Ramos (cell line): ENCODE measurements around the gene RNF182.
"Not testable (repeated sequence)": the region's sequence is repeated elsewhere in the genome, so short reads cannot be mapped to it uniquely, and the experiment has no call there.

ENCODE experiments used
- in situ Hi-C: fragments of 300-500 bp; cut with MboI; formaldehyde crosslinking; loops from one replicate; pipeline ENCODE4 v1.14.3; 2022; ENCODE audit warnings: low sequenced_read_pairs; ENCODE audit not compliant: unreplicated experiment

Gene RNF182, protein sequence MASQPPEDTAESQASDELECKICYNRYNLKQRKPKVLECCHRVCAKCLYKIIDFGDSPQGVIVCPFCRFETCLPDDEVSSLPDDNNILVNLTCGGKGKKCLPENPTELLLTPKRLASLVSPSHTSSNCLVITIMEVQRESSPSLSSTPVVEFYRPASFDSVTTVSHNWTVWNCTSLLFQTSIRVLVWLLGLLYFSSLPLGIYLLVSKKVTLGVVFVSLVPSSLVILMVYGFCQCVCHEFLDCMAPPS

DNA sequence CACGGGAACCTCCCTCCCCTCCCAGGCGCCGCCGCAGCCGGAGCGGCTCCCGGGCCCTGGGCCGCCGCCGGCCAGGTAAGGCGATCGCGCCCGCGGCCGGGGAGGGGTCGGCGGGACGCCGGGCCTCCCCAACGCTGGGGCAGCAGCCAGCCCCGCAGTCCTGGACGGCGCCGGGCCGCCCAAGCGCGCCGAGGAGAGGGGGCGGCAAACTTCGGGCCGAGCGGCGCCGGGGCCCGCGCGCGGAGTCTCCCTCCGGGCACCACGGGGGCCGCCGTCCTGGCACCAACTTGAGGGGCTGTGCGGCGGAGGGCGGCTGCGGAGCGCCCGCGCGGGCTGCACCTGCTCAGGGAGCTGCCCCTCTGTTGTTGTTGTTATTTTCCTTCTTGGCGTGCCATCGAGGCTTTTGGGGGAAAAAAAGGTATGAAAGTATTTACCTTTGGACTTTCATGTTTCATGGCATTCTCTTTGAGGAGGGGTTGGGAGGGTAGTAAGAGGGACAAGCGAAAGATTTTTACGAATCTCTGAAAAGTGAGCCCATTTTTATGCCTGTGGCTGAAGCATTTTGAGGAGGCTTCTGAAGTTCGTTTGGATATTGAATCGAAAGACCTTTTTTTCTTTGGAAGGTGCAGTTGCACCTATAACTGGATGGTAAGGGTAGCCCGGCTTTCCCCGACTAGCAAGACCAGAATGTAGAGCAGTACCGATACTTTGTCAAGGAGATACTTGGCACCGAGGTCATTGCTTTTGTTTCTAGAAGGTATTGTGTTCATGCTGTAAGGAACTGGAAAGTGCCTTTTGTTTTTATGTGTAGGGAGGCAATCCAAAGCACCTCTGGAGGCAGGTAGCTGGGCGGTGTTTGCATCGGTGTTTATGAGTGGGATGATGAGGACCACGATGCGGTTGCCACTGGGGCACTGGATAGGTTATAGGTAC lies at the start of gene RNF182:
RNF182 (plus strand) TSS at position 4 of the 933 bp plus-strand sequence. CDS start 52,168 bp downstream, outside the sequence.
- in situ Hi-C loops = no loop called here

DNA sequence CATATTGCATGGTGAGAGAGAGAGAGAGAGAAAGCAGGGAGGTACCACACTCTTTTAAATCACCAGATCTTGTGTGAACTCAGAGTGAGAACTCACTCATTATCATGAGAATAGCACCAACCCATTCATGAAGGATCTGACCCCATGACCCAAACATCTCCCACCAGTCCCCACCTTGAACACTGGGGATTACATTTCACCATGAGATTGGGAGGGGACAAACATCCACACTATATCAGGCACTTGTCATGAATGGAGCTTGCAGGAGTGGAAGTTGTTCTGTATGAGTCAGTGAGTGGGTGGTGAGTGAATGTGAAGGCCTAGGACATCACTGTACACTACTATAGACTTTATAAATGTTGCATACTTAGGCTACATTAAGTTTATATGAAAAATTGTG lies 47.7 kb upstream of the RNF182 start:
- in situ Hi-C loops = no loop called here

DNA sequence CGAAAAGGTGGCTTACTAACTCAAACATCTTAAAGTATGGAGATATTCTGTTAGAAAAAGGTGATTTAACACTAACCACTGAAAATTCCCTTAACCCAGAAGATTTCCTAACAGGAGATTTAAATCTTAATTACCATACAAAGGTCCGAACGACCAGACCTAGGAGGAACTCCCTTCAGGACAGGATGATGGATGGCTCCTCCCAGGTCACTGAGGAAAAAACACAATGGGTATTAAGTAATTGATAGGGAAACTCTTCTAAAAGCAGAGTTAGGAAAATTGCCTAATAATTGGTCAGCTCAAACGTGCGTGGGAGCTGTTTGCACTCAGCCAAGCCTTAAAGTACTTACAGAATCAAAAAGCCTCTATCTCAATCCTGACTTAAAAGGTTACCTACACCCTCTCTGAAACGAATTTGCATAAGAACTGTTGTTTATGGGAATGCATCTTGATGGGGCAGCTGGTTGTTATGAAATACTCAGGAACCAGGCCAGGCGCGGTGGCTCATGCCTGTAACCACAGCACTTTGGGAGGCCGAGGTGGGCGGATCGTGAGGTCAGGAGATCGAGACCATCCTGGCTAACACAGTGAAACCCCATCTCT lies 44.6 kb upstream of the RNF182 start:
- in situ Hi-C loops = not testable (repeated sequence)

- in situ Hi-C loops = no loop called here
Observed at GRCh38 chr6:13881621-13882165, 43.1 kb upstream of the RNF182 start.

- in situ Hi-C loops = no loop called here
Observed at GRCh38 chr6:13883966-13884365, 40.8 kb upstream of the RNF182 start.

GRCh38 chr6:13884397-13884796 lies 40.4 kb upstream of the RNF182 start:
- in situ Hi-C loops = no loop called here

DNA sequence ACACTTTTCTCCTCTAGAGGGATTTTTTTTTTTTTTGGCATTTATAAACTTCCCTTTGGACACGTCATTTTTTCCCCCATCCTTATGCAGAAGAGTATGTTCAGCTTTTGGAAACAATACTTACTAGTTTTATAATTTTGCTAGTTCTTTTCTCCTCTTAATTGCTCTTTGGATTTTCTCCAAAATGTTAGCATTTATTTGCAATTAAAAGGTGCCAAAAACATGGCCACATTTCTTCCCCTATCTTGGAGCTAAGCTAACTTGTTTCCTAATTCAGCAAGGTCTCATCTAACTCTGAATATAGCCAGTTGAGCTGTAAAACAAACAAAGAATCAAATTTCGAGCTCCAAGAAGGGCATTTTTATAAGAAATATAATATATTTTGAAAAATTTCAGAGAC lies 39.2 kb upstream of the RNF182 start:
- in situ Hi-C loops = no loop called here

- in situ Hi-C loops = no loop called here
Observed at GRCh38 chr6:13886949-13887348, 37.8 kb upstream of the RNF182 start.

GRCh38 chr6:13892017-13892645 lies 32.6 kb upstream of the RNF182 start:
- in situ Hi-C loops = no loop called here

GRCh38 chr6:13902922-13903321 lies 21.8 kb upstream of the RNF182 start:
- in situ Hi-C loops = loop anchor here (10.0 kb wide), 1 partner anchor 242 kb away; no protein-coding TSS in a partner anchor

GRCh38 chr6:13903364-13903763 lies 21.4 kb upstream of the RNF182 start:
- in situ Hi-C loops = loop anchor here (10.0 kb wide), 1 partner anchor 241 kb away; no protein-coding TSS in a partner anchor

DNA sequence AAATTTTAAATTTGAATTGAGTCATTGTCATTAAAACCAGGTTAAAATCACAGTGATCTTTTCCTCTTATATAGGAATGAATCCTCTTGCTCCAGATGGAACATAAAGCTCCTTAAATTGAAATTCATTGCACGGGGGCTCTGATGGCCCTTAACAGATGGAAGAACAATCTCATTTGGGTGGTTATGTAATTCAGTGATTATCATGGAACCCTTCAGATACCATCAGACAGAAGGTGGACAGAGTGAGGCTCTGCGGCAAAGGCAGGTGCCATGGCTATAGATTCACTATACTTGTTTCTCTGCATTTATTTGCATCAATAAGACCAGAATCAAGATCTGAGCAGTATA lies 17.8 kb upstream of the RNF182 start:
- in situ Hi-C loops = loop anchor here (10.0 kb wide), 1 partner anchor 238 kb away; no protein-coding TSS in a partner anchor

DNA sequence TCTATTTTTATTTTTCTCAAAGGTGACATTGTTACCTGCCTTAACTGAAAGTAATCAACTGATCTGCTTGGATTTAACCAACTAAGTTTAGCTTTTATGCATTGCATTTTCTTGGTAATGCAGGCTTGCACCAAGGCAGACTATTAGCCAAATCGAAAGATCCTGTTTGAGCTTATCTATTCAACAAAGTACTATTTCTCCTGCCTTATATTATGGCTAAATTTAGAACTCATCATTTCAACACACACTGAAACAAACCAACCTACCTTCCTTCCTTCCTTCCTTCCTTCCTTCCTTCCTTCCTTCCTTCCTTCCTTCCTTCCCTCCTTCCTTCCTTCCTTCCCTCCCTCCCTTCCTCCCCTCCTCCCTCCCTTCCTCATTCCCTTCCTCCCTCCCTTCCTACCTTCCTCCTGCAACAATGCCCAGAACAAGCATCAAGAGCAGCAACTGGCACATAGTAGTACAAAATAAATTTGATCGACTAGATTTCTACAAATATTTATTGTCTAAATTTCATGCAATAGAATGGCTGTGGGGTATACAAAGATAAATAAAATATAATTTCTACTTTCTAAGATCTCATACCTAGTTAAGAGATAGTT lies 17.0 kb upstream of the RNF182 start:
- in situ Hi-C loops = loop anchor here (10.0 kb wide), 1 partner anchor 237 kb away; no protein-coding TSS in a partner anchor

DNA sequence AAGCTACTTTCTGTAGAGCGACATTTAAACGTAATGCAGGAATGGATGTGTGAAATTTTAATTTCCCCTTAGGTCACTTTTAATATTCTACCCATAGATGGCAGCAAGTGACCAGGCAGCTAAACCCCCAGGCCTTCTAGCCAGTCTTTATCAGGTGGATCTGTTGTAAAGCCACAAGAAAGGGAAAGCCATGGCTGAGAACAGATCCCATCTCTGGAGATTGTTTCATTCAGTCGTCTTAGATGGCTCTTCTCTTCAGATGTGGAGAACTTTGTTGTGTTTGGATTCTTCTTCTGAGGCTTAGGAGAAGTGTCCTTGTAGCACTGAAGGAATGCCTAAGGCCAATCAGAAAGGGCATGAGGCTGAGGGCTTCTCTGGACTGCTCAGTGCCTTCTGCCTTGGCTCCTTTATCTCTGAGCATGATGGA lies 15.8 kb upstream of the RNF182 start:
- in situ Hi-C loops = loop anchor here (10.0 kb wide), 1 partner anchor 236 kb away; no protein-coding TSS in a partner anchor

GRCh38 chr6:13910443-13910842 lies 14.3 kb upstream of the RNF182 start:
- in situ Hi-C loops = no loop called here

DNA sequence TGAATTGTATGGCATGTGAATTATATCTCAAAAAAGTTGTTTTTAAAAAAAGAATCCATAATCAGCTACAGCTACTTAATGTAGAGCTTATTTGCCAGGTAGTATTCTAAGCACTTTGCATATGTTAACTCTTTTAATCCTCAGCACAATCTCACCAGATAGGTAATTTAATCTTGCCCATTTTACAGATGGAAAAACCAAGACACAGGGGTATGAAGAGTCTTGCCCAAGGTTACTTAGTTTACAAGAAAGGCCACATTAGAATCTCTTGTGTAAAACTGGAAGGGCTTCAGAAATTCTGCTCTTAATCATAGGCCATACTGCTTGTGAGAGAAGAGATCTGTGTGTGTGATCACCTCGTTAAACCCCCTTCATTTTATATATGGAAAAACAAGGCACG lies 13.4 kb upstream of the RNF182 start:
- in situ Hi-C loops = no loop called here

- in situ Hi-C loops = no loop called here
Observed at GRCh38 chr6:13913226-13914001, 11.3 kb upstream of the RNF182 start.

- in situ Hi-C loops = no loop called here
Observed at GRCh38 chr6:13914351-13914750, 10.4 kb upstream of the RNF182 start.
